GM19193 (cell line): ENCODE data around the gene EXOC6.

ENCODE experiments used
- POLR2A ChIP-seq: IDR thresholded peaks from 4 replicates; pipeline ENCODE4 v1.6.1; 2011; ENCODE audit not compliant: insufficient read depth, insufficient read length; ENCODE audit errors: extremely low read depth

The EXOC6 gene

GRCh38 chr10:93066544-93066913, 218.2 kb downstream of the EXOC6 start:
- no peak for TF ChIP-seq POLR2A

- no peak for TF ChIP-seq POLR2A
Measured at GRCh38 chr10:93067443-93068365, 219.4 kb downstream of the EXOC6 start.

DNA sequence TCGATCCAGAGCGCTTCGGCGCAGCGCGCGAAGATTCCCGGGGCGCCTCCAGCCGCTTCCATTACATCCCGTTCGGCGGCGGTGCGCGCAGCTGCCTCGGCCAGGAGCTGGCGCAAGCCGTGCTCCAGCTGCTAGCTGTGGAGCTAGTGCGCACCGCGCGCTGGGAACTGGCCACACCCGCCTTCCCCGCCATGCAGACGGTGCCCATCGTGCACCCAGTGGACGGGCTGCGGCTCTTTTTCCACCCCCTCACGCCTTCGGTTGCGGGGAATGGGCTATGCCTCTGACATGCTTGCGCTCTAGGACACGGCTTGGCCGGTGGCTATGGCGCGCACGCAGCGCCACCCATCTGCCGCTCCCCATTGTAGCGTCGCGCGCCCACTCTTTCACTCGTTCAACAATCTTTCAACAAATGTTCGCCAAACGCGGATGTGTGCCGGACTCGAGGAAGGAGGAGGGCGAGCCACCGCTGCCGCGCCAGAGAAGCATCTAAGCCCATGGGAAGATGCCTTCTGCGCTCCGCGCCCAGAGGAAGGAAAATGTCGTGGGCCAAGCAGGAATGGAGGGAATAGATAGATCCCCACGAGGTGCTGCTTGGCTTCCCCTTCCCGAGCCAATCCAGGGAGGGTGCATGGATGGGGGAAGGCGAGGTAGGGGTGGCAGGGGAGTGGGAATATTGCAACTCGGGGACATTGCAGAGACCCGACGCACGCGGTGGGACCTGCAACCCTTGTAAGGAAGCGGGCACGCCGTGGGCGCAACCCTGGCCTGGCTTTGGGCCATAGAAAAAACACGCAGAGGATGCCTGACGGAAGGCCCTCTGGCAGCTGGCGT, 220.3 kb downstream of the EXOC6 start:
- TF ChIP-seq POLR2A: no peak

DNA sequence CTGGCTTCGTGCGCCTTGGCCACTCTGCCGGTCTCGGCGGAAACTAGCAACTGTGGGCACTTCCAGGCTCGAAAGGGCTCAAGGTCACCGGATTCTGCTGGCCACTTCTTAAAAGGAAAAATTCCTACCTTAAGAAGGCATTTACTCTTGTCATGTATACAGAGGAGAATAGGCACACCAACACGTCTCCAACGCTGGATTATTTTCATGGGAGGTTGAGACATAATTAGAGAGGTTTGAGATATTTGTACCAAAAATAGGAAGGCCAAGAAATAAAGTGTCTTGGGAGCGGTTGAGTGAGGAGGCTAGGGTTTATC, 220.9 kb downstream of the EXOC6 start:
- no peak for TF ChIP-seq POLR2A

DNA sequence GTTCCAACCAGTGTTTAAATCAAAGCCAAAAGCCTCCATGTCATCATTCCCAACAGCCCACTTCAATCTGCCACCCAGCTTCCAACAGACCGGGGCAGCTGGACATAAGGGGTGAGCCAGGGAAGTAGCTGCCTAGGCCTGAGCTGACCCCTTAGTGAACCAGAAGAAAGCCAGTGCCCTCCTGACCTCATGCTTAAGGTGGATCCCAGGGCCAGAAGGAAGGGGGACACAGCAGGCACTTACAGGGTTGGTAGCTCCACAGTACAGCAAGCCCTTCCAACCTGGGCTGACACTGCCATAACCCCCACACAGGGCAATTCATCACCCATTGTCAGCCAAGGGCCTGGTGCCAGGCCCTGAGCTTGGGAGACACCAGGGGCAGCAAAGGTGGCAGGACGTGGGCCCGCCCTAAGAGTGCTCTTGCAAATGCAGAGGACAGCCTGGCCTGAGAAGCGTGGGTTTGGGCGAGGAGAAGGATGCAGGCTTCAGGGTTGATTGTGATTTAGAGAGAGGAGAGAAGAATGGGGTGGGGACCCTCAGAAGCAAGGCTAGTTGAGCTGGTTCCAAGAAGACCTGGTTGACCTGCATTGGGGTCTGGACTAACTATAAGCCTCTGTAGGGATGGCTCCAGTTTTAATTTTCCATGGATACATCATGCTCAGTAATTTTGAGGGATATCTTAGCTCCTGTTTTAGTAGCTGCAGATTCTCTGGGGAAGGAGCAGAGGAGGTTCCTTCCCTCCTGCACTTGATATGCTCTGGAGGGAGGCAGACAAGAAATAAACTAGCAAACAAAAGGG, 222.3 kb downstream of the EXOC6 start:
- no peak for TF ChIP-seq POLR2A

DNA sequence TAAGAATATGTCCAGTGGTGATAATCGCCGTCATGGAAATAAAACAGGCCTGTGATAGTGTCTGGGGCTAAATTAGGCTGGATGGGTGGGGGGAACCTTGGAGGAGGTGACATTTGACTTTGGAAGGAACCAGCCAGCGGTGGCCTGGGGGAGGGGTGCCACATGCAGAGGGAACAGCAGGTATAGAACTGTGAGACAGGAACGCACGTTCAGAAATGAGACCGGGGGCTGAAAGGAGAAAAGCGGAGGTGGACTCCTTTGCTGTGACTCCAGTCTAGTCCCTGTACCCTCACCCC, 222.8 kb downstream of the EXOC6 start:
- no peak for TF ChIP-seq POLR2A

GRCh38 chr10:93071674-93072224, 223.4 kb downstream of the EXOC6 start:
- TF ChIP-seq POLR2A: no peak

- no peak for TF ChIP-seq POLR2A
Measured at GRCh38 chr10:93072225-93072712, 223.9 kb downstream of the EXOC6 start.

DNA sequence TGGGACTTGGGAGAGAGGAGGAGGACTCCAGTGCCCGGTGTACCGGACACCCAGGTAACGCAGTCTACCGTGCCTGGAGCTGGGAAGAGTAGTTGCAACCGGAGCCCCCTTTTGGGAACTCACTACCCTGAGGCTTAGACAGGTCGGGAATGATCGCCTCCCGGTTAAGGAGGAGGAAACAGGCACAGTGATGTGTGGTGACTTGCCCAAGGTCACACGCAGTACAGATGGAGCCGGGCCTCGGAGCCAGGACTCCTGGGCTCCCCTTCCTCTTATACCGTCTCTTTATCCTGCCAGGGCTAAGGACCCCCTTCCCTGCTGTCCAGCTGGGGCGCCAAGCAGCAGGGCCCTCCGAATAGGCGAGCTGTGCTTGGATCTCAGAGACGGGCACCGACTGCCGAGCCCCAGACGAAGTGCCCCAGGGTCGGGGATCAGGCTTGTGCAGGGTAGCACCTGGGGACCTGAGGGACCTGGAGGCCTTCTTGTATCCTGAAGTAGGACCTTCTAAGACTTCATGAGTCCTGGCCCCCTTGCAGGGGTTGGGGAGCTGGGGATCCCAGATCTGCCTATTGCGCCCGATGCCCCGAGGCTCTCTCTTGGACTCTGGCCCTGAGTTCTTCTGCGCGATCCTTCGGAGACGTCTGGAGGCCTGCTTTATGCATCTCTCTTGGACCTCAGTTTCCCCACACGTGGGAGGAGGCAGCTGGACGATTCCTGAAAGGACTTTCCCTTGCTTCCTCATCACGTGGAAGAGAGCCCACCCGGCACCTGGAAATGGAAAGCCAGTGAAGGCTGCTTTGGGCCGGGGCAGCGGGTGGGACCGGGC, 224.6 kb downstream of the EXOC6 start:
- TF ChIP-seq POLR2A: no peak

DNA sequence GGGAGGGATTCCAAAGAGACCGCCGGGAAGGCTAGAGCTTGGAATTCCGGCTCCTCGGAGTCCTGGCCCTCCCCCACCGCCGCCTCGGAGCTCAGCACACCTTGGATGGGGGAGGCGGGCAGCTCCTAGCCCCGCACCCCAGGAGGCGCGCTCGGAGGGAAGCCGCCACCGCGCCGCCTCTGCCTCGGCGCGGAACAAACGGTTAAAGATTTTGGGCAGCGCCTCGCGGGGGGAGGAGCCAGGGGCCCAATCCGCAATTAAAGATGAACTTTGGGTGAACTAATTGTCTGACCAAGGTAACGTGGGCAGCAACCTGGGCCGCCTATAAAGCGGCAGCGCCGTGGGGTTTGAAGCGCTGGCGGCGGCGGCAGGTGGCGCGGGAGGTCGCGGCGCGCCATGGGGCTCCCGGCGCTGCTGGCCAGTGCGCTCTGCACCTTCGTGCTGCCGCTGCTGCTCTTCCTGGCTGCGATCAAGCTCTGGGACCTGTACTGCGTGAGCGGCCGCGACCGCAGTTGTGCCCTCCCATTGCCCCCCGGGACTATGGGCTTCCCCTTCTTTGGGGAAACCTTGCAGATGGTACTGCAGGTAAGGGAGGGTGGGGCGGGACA, 225.3 kb downstream of the EXOC6 start, which contains the start of gene CYP26A1:
Gene CYP26A1 (plus strand): TSS at position 355 of the 608 bp plus-strand sequence. CDS start 42 bp downstream, at position 397.
- no peak for TF ChIP-seq POLR2A

DNA sequence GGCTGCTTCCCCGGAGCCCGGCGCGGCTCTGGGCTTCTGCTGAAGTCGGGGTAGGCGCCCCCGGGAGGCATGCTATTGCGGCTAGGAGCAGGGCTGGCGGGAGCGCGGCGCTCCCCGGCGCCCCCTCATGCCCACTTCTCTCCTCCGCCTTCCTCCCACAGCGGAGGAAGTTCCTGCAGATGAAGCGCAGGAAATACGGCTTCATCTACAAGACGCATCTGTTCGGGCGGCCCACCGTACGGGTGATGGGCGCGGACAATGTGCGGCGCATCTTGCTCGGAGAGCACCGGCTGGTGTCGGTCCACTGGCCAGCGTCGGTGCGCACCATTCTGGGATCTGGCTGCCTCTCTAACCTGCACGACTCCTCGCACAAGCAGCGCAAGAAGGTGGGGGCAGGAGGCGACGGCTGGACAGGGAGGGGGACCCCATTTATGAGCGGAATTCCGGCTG, 225.9 kb downstream of the EXOC6 start:
- TF ChIP-seq POLR2A: no peak

DNA sequence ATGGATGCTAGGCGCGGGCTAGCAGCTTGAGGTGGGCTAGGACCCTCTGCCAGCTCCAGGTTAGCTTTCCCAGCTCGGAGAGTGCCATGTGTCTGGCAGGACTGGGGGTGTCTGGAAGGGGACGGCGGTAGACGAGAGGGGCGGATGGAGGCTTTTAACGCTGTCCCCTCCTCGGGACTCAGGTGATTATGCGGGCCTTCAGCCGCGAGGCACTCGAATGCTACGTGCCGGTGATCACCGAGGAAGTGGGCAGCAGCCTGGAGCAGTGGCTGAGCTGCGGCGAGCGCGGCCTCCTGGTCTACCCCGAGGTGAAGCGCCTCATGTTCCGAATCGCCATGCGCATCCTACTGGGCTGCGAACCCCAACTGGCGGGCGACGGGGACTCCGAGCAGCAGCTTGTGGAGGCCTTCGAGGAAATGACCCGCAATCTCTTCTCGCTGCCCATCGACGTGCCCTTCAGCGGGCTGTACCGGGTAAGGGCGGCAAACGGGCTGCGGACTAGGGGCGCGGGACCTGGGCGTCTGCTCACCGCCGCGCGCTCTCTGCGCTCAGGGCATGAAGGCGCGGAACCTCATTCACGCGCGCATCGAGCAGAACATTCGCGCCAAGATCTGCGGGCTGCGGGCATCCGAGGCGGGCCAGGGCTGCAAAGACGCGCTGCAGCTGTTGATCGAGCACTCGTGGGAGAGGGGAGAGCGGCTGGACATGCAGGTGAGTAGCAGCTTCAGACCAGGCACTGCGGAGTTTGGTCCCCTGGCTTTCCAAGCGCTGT, 226.5 kb downstream of the EXOC6 start:
- no peak for TF ChIP-seq POLR2A

GRCh38 chr10:93075369-93076221, 227.3 kb downstream of the EXOC6 start:
- TF ChIP-seq POLR2A: no peak
